Astrocyte (in vitro differentiated cells and primary cell): Measurements from ENCODE around the gene AUTS2. TPM values are rescaled to one million over a fixed set of nuclear protein-coding genes. Genes with fewer than 3 reads are reported as not detected.

ENCODE experiments used
- DNase-seq: peaks from one replicate; pipeline ENCODE4 v3.0.0-alpha.2; 2010; ENCODE audit warnings: low read depth
- FAIRE-seq: peaks from 2 replicates; lab custom pipeline; 2011; peaks lifted over from hg19 to GRCh38; lab: Jason Lieb, UNC
- H2AFZ ChIP-seq: 2 replicates; pipeline ENCODE4 v1.6.0; 2012; ENCODE audit warnings: low read depth, low read length, inconsistent platforms
- H3K27ac ChIP-seq: 2 replicates; pipeline ENCODE4 v1.5.1; 2011; ENCODE audit warnings: low read depth, low read length, inconsistent platforms
- H3K27me3 ChIP-seq: 2 replicates; pipeline ENCODE4 v1.6.0; 2011; ENCODE audit warnings: low read length, inconsistent platforms; ENCODE audit not compliant: insufficient read depth
- H3K36me3 ChIP-seq: 2 replicates; pipeline ENCODE4 v1.5.1; 2011; ENCODE audit warnings: low read length, inconsistent platforms; ENCODE audit not compliant: insufficient read depth
- H3K4me1 ChIP-seq: 2 replicates; pipeline ENCODE4 v1.5.1; 2011; ENCODE audit warnings: low read length, inconsistent platforms; ENCODE audit not compliant: insufficient read depth
- H3K4me2 ChIP-seq: 2 replicates; pipeline ENCODE4 v1.6.0; 2012; ENCODE audit warnings: low read length, inconsistent platforms
- H3K4me3 ChIP-seq: 2 replicates; pipeline ENCODE4 v1.5.1; 2011; ENCODE audit warnings: low read depth, mild to moderate bottlenecking, low read length, inconsistent platforms; ENCODE audit not compliant: insufficient read depth
- H3K79me2 ChIP-seq: 2 replicates; pipeline ENCODE4 v1.6.0; 2012; ENCODE audit warnings: mild to moderate bottlenecking, low read length, inconsistent platforms; ENCODE audit not compliant: insufficient read depth
- H3K9ac ChIP-seq: 2 replicates; pipeline ENCODE4 v1.6.0; 2012; ENCODE audit warnings: mild to moderate bottlenecking, low read length, inconsistent platforms
- H3K9me3 ChIP-seq: 2 replicates; pipeline ENCODE4 v1.5.1; 2012; ENCODE audit warnings: low read depth, mild to moderate bottlenecking, low read length, inconsistent platforms; ENCODE audit not compliant: insufficient read depth
- H4K20me1 ChIP-seq: 2 replicates; pipeline ENCODE4 v1.6.0; 2012; ENCODE audit warnings: low read length, inconsistent platforms; ENCODE audit not compliant: insufficient read depth
- H3K27ac Mint-ChIP-seq: one replicate; pipeline ENCODE4 v1.8.0; 2021; ENCODE audit warnings: mild to moderate bottlenecking, mixed read lengths; ENCODE audit not compliant: unreplicated experiment
- H3K27me3 Mint-ChIP-seq: one replicate; pipeline ENCODE4 v1.8.0; 2021; ENCODE audit warnings: low read depth, mixed read lengths; ENCODE audit not compliant: unreplicated experiment
- H3K36me3 Mint-ChIP-seq: one replicate; pipeline ENCODE4 v1.8.0; 2021; ENCODE audit warnings: low read depth, mixed read lengths; ENCODE audit not compliant: unreplicated experiment
- H3K4me1 Mint-ChIP-seq: one replicate; pipeline ENCODE4 v1.8.0; 2021; ENCODE audit warnings: low read depth, mixed read lengths; ENCODE audit not compliant: unreplicated experiment
- H3K4me3 Mint-ChIP-seq: one replicate; pipeline ENCODE4 v1.8.0; 2021; ENCODE audit warnings: mild to moderate bottlenecking, moderate library complexity, mixed read lengths; ENCODE audit not compliant: unreplicated experiment
- H3K9me3 Mint-ChIP-seq: one replicate; pipeline ENCODE4 v1.8.0; 2021; ENCODE audit warnings: mild to moderate bottlenecking, mixed read lengths; ENCODE audit not compliant: unreplicated experiment
- EZH2 ChIP-seq: IDR thresholded peaks from 2 replicates; pipeline ENCODE4 v1.6.1; 2012; ENCODE audit warnings: mild to moderate bottlenecking, low read length, inconsistent platforms; ENCODE audit not compliant: insufficient read depth
- total RNA-seq: library from RNA; stranded (reverse); gene quantifications from 2 replicates; pipeline ENCODE4 v1.2.1, GENCODE V29; 2021
- TF ChIP-seq, protein P1 (sequence below): IDR thresholded peaks from 2 replicates; pipeline ENCODE4 v1.5.1; 2011; ENCODE audit warnings: low read depth, mild to moderate bottlenecking, inconsistent platforms, low read length, moderate library complexity; ENCODE audit not compliant: insufficient read depth

The AUTS2 gene
- total RNA-seq, 1 donor from 2014 or later, result 73.2 TPM

DNA sequence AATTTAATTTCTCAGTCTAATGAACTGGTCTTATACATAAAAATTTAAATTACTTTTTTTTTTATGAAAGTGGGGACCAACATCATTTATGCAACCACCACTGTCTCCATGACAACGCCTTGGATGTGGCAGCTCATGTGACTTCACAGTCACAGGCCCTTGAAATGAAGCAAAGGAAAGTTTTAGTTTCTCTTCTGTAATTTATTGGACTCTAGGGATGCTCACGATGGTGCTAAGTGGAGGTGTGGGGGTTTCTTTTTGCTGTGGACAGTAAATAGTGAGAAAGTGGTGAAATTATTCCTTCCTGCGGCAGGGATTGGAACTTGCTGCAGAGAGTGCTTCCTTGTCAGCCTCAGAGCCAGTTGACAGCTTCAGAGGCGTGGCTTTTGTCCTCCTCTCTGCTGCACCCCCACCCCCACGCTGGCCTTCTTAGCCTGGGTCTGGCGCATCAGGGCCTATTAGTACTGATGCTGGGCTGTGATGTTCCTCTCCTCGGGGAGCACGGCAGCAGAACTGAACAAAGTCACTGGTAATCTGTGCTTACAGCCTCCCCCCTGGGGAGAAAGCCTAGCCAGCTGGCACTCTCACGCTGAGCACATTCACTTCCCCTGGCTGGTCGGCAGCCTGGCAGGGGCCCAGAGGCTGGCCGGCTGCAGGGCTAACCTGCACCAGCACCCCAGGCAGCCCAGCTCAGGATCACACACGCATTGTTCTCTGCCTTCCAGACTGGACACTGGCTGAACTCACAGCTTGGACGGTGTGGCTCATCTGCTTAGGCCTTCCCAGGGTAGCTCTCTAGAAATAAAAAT is 1016.2 kb downstream of the AUTS2 start:
- no peaks in the 10 kb centered on the region for H3K27me3 ChIP-seq
- Mint-ChIP-seq H3K4me3 (no peak overlapping the region), H3K4me1 (peaks cover 16% of the 10 kb centered on the region), H3K27ac (peak overlapping the region; percentile 19), H3K36me3 (no peaks in the 10 kb centered on the region), H3K27me3 (peaks cover 2% of the 10 kb centered on the region), H3K9me3 (peaks cover 3% of the 10 kb centered on the region)
- H3K9ac ChIP-seq, result peak overlapping the region; percentile 20
- TF ChIP-seq, protein P1, sequence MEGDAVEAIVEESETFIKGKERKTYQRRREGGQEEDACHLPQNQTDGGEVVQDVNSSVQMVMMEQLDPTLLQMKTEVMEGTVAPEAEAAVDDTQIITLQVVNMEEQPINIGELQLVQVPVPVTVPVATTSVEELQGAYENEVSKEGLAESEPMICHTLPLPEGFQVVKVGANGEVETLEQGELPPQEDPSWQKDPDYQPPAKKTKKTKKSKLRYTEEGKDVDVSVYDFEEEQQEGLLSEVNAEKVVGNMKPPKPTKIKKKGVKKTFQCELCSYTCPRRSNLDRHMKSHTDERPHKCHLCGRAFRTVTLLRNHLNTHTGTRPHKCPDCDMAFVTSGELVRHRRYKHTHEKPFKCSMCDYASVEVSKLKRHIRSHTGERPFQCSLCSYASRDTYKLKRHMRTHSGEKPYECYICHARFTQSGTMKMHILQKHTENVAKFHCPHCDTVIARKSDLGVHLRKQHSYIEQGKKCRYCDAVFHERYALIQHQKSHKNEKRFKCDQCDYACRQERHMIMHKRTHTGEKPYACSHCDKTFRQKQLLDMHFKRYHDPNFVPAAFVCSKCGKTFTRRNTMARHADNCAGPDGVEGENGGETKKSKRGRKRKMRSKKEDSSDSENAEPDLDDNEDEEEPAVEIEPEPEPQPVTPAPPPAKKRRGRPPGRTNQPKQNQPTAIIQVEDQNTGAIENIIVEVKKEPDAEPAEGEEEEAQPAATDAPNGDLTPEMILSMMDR, result no peak
- no peak for TF ChIP-seq EZH2
- H3K79me2 ChIP-seq, result no peaks in the 10 kb centered on the region
- FAIRE-seq (no peak), DNase-seq (peak; percentile 64)
- no peak overlapping the region for H3K27ac ChIP-seq
- peaks cover 8% of the 10 kb centered on the region for H3K4me1 ChIP-seq
- no peaks in the 10 kb centered on the region for H3K36me3 ChIP-seq
- H3K9me3 ChIP-seq, result no peaks in the 10 kb centered on the region
- H3K4me2 ChIP-seq, result peak overlapping the region; percentile 71
- no peak overlapping the region for H3K4me3 ChIP-seq
- H2AFZ ChIP-seq, result peak overlapping the region; percentile 24
- no peaks in the 10 kb centered on the region for H4K20me1 ChIP-seq

DNA sequence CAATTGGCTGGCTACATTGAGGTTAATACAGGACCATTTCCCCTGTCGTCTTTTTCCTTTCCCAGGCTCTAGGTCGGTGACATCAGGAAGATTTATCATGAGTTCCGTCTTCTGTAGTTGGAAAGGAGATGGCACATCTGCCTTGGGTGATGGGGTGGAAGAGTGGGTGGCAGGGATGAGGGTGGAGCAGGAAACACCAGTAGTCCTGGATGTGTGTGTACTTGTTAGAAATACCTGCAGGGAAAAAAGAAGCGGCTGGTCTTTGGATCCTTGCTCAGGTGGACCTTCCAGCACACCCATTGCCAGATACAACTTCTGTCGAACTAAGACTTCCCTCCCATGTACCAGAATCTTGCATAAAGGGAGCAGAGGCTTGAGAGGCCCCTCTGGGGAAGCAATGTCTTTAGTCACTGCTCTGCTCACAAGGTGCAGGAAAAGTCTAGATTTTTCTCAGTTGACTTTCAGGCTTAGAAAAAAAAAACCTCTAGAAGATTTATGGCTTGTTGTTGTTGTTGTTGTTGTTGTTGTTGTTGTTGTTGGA is 1016.9 kb downstream of the AUTS2 start:
- H2AFZ ChIP-seq, result peak overlapping the region; percentile 24
- no peak overlapping the region for H3K4me3 ChIP-seq
- no peak overlapping the region for H3K27ac ChIP-seq
- H3K9ac ChIP-seq, result no peak overlapping the region
- H3K36me3 Mint-ChIP-seq, result no peaks in the 10 kb centered on the region
- no peaks in the 10 kb centered on the region for H3K9me3 ChIP-seq
- no peaks in the 10 kb centered on the region for H3K79me2 ChIP-seq
- H3K9me3 Mint-ChIP-seq, result peaks cover 3% of the 10 kb centered on the region
- peak overlapping the region; percentile 71 for H3K4me2 ChIP-seq
- TF ChIP-seq, protein P1, result no peak
- no peak for TF ChIP-seq EZH2
- H3K27me3 Mint-ChIP-seq, result peaks cover 2% of the 10 kb centered on the region
- DNase-seq (no peak), FAIRE-seq (no peak)
- peaks cover 23% of the 10 kb centered on the region for H3K4me1 Mint-ChIP-seq
- H3K36me3 ChIP-seq, result no peaks in the 10 kb centered on the region
- no peaks in the 10 kb centered on the region for H4K20me1 ChIP-seq
- no peaks in the 10 kb centered on the region for H3K27me3 ChIP-seq
- peaks cover 8% of the 10 kb centered on the region for H3K4me1 ChIP-seq
- no peak overlapping the region for H3K4me3 Mint-ChIP-seq
- peak overlapping the region; percentile 19 for H3K27ac Mint-ChIP-seq

DNA sequence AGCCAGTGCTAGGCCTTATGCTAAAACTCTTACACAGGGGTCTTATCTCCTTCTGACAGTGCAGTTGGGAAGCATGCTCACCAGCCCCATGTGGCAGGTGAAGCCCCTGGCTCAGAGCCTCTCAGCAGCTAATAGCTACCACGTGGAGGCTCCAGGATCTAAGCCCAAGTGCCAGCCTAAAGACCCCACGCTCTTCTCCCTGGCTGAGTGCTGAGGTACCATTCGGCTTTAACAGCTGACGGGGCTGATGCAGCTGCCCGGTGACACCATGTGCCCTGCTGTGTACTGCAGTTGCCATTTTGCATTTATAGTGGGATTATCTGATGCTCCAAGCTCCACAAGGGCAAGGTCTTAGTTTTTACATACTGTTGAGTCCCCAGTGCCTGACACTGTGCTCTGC is 1017.9 kb downstream of the AUTS2 start:
- Mint-ChIP-seq H3K27ac (no peak overlapping the region), H3K27me3 (peaks cover 2% of the 10 kb centered on the region), H3K36me3 (no peaks in the 10 kb centered on the region), H3K9me3 (peaks cover 3% of the 10 kb centered on the region), H3K4me1 (peaks cover 26% of the 10 kb centered on the region), H3K4me3 (no peak overlapping the region)
- DNase-seq (no peak), FAIRE-seq (no peak)
- TF ChIP-seq EZH2, result no peak
- TF ChIP-seq, protein P1, result no peak
- Histone ChIP-seq H3K79me2 (no peaks in the 10 kb centered on the region), H3K9ac (no peak overlapping the region), H3K4me2 (no peak overlapping the region), H3K4me1 (peaks cover 8% of the 10 kb centered on the region), H3K9me3 (no peaks in the 10 kb centered on the region), H3K36me3 (no peaks in the 10 kb centered on the region), H3K4me3 (no peak overlapping the region), H4K20me1 (no peaks in the 10 kb centered on the region), H2AFZ (no peak overlapping the region), H3K27me3 (no peaks in the 10 kb centered on the region), H3K27ac (no peak overlapping the region)
